HepG2 (cell line): ENCODE results near the gene TM4SF18. TPM values are rescaled to one million over a fixed set of nuclear protein-coding genes. Genes with fewer than 3 reads are reported as not detected.

Source experiments
- DPF2 ChIP-seq: sonication (generic); formaldehyde crosslinking; IDR thresholded peaks from 2 replicates; pipeline ENCODE4 v1.4.0; 2020; ENCODE audit warnings: mild to moderate bottlenecking, low read depth, missing genetic modification reagents, borderline replicate concordance
- FIP1L1 ChIP-seq: fragments of 200-400 bp; formaldehyde crosslinking; IDR thresholded peaks from 2 replicates; pipeline ENCODE4 v1.6.1; 2018; ENCODE audit warnings: low read depth, mild to moderate bottlenecking, low read length, moderate library complexity, borderline replicate concordance; ENCODE audit not compliant: insufficient read depth
- MYPOP ChIP-seq: sonication (generic); formaldehyde crosslinking; IDR thresholded peaks from 2 replicates; pipeline ENCODE4 v1.8.1; 2023; ENCODE audit warnings: mild to moderate bottlenecking, moderate library complexity, missing genetic modification reagents
- NCOA1 ChIP-seq: sonication (generic); formaldehyde crosslinking; IDR thresholded peaks from 2 replicates; pipeline ENCODE4 v1.9.0; 2021; ENCODE audit warnings: missing genetic modification reagents
- NCOA2 ChIP-seq: sonication (generic); formaldehyde crosslinking; IDR thresholded peaks from 2 replicates; pipeline ENCODE4 v1.8.0; 2022; ENCODE audit warnings: inconsistent platforms
- NFYB ChIP-seq: sonication (generic); formaldehyde crosslinking; IDR thresholded peaks from 2 replicates; pipeline ENCODE4 v1.4.0; 2020; ENCODE audit warnings: missing genetic modification reagents
- NKX3-1 ChIP-seq: sonication (generic); formaldehyde crosslinking; IDR thresholded peaks from 2 replicates; pipeline ENCODE4 v1.5.0; 2020; ENCODE audit warnings: missing genetic modification reagents
- ONECUT2 ChIP-seq: sonication (generic); formaldehyde crosslinking; IDR thresholded peaks from 2 replicates; pipeline ENCODE4 v1.4.0; 2020; ENCODE audit warnings: missing genetic modification reagents
- RXRB ChIP-seq: IDR thresholded peaks from 2 replicates; pipeline ENCODE4 v1.6.1; 2016; ENCODE audit warnings: borderline replicate concordance, missing genetic modification reagents, missing compliant biosample characterization
- TCF7 ChIP-seq: sonication (generic); IDR thresholded peaks from 2 replicates; pipeline ENCODE4 v1.6.1; 2016; ENCODE audit warnings: antibody characterized with exemption, low read depth
- THRA ChIP-seq: sonication (generic); formaldehyde crosslinking; IDR thresholded peaks from 2 replicates; pipeline ENCODE4 v1.4.0; 2020; ENCODE audit warnings: missing genetic modification reagents, borderline replicate concordance
- ZNF556 ChIP-seq: sonication (generic); formaldehyde crosslinking; IDR thresholded peaks from 2 replicates; pipeline ENCODE4 v1.4.0; 2020; ENCODE audit warnings: mild to moderate bottlenecking, missing genetic modification reagents, borderline replicate concordance
- ZNF883 ChIP-seq: sonication (generic); formaldehyde crosslinking; IDR thresholded peaks from 2 replicates; pipeline ENCODE4 v1.5.1; 2020; ENCODE audit warnings: mild to moderate bottlenecking, missing genetic modification reagents; ENCODE audit errors: not compliant biosample characterization
- polyA plus RNA-seq, 8 experiments: library from polyadenylated mRNA; depleted of rRNA in 3 of 8; stranded (reverse) in 7 of 8; unstranded in 1 of 8; fragments of >200 nt; fragmentation: Illumina TruSeq in 4 of 8; extraction: Trizol in 4 of 8; gene quantifications; 2 replicates each; pipeline versions ENCODE4 v1.2.1 to v1.2.3, GENCODE V29; 2011 to 2016; ENCODE audit warnings: low read depth in 4 of 8, missing spikeins in 1 of 8, mixed read lengths in 1 of 8; ENCODE audit not compliant: insufficient read depth in 1 of 8
- total RNA-seq, 5 experiments: library from RNA; depleted of rRNA; stranded (reverse); fragments of >200 nt; fragmentation: Illumina TruSeq; extraction: Trizol; gene quantifications; 2 replicates each; pipeline ENCODE4 v1.2.3, GENCODE V29; 2016; ENCODE audit warnings: low read depth in 1 of 5
- TF ChIP-seq, protein P1 (sequence below): IDR thresholded peaks from 2 replicates; pipeline ENCODE4 v1.6.1; 2016; ENCODE audit warnings: mild to moderate bottlenecking, missing biosample characterization, missing genetic modification reagents
- TF ChIP-seq, protein P2 (sequence below), 2 experiments: fragments of 450-650 bp in 1 of 2; sonication (generic) in 1 of 2; formaldehyde crosslinking in 1 of 2; IDR thresholded peaks; 2 replicates each; pipeline versions ENCODE4 v1.6.1 to v1.8.0; 2016 to 2022; ENCODE audit warnings: antibody characterized with exemption in 1 of 2, mild to moderate bottlenecking in 1 of 2, missing genetic modification reagents in 1 of 2

TM4SF18 gene
- total and polyA plus RNA-seq, 2 of the 13 experiments (the other 11 are each of a cell fraction or from before 2014, with no cell fraction given): 0.15 TPM; not detected in 1

GRCh38 chr3:149381173-149382100, 48.0 kb upstream of the TM4SF18 start (continued):
- TF ChIP-seq, protein P1, sequence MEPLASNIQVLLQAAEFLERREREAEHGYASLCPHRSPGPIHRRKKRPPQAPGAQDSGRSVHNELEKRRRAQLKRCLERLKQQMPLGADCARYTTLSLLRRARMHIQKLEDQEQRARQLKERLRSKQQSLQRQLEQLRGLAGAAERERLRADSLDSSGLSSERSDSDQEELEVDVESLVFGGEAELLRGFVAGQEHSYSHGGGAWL (CRISPR knock-in tag): no peak
- TF ChIP-seq NKX3-1 (CRISPR knock-in tag): no peak
- TF ChIP-seq DPF2 (CRISPR knock-in tag): no peak
- peak; percentile 25; the same call in 1 of the 2 replicates for TF ChIP-seq TCF7
- peak; percentile 55 for TF ChIP-seq NCOA2 (CRISPR knock-in tag)
- no peak for TF ChIP-seq THRA (CRISPR knock-in tag)
- TF ChIP-seq ZNF556 (CRISPR knock-in tag): no peak
- TF ChIP-seq ONECUT2: peak; percentile 65; the same call in 1 of the 2 replicates
- no peak for TF ChIP-seq NFYB (CRISPR knock-in tag)
- TF ChIP-seq MYPOP (CRISPR knock-in tag): no peak
- TF ChIP-seq NCOA1 (CRISPR knock-in tag): no peak
- TF ChIP-seq FIP1L1: no peak
- TF ChIP-seq ZNF883 (CRISPR knock-in tag): no peak
- TF ChIP-seq, protein P2, sequence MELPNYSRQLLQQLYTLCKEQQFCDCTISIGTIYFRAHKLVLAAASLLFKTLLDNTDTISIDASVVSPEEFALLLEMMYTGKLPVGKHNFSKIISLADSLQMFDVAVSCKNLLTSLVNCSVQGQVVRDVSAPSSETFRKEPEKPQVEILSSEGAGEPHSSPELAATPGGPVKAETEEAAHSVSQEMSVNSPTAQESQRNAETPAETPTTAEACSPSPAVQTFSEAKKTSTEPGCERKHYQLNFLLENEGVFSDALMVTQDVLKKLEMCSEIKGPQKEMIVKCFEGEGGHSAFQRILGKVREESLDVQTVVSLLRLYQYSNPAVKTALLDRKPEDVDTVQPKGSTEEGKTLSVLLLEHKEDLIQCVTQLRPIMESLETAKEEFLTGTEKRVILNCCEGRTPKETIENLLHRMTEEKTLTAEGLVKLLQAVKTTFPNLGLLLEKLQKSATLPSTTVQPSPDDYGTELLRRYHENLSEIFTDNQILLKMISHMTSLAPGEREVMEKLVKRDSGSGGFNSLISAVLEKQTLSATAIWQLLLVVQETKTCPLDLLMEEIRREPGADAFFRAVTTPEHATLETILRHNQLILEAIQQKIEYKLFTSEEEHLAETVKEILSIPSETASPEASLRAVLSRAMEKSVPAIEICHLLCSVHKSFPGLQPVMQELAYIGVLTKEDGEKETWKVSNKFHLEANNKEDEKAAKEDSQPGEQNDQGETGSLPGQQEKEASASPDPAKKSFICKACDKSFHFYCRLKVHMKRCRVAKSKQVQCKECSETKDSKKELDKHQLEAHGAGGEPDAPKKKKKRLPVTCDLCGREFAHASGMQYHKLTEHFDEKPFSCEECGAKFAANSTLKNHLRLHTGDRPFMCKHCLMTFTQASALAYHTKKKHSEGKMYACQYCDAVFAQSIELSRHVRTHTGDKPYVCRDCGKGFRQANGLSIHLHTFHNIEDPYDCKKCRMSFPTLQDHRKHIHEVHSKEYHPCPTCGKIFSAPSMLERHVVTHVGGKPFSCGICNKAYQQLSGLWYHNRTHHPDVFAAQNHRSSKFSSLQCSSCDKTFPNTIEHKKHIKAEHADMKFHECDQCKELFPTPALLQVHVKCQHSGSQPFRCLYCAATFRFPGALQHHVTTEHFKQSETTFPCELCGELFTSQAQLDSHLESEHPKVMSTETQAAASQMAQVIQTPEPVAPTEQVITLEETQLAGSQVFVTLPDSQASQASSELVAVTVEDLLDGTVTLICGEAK (IDR thresholded peaks at IDR 0.05): peak; percentile 33; the same call in 1 of the 2 replicates
- TF ChIP-seq, protein P2 (CRISPR knock-in tag; IDR thresholded peaks at IDR 0.05): no peak
- peak; percentile 54; the same call in 1 of the 2 replicates for TF ChIP-seq RXRB (CRISPR knock-in tag)
